ENCODE results near the gene PSMD13.
"Not testable (repeated sequence)": the region's sequence is repeated elsewhere in the genome, so short reads cannot be mapped to it uniquely, and the experiment has no call there.

PSMD13 gene

DNA sequence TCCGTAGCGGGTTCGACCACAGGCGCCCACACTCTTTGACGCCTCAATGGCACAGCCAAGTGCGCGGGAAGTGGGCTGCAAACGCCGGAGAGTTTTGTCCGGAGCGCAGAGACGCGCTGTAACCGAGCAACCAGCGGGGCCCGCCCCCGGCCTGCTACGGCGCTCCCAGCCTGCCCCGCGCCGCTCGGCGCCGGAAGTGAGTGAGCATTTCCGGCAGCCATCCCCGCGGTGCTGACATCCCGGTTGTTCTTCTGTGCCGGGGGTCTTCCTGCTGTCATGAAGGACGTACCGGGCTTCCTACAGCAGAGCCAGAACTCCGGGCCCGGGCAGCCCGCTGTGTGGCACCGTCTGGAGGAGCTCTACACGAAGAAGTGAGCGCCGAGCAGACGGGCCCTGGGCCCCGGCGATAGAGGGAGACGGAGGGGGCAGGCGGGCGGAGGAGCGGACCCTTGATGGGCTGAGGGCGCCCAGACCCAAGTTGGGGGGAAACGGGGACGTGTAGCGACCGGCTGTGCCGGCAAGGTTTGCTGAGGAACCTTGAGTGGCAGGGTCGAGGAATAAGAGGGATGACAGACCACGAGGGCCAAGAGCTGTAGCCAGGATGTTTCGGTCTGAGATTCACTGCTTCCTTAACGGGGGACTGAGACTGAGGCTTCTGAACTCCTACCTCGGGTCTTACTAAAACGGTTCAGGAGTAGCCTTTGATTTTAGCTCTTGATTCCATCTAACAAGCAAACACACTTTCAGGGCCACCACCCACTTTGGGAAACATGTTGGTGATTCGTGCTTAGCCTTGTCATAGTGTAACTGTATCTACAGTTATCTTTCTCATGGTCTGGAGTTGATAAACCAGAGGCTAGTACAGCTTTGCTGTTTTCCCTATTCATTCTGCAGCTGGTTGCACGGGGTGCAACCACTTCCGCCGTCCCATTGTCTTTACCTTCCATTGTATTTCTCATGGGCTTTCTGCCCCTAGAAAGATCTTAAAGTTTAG is at the start of gene PSMD13:
Gene PSMD13, plus strand, starts transcription at position 203 of the 994 bp plus-strand sequence. Its CDS starts 74 bp downstream, at position 277.
- peak; percentile 86 for DNase-seq

DNA sequence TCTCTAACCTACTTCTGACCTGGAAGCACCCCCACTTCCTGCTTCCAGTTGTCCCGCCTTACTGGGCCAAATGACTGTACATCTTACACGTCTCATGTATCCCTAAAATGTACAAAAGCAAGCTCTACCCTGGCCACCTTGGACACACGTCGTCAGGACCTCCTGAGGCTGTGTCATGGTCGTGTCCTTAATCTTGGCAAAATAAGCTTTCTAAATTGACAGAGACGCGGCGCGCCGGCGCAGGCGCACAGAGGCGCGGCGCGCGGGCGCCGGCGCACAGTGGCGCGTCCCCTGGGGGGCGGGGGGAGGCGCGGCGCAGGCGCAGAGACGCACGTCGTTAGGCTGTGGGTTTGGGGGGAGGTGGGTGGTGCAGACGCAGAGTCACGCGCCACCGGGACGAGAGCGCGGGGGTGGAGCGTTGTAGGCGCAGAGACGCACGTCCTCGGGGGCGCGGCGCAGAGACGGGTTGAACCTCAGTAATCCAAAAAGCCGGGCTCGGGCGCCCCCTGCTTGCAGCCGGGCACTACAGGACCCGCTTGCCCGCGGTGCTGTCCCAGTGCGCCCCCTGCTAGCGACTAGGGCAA is 47.5 kb upstream of the PSMD13 start:
- DNase-seq: not testable (repeated sequence)

DNA sequence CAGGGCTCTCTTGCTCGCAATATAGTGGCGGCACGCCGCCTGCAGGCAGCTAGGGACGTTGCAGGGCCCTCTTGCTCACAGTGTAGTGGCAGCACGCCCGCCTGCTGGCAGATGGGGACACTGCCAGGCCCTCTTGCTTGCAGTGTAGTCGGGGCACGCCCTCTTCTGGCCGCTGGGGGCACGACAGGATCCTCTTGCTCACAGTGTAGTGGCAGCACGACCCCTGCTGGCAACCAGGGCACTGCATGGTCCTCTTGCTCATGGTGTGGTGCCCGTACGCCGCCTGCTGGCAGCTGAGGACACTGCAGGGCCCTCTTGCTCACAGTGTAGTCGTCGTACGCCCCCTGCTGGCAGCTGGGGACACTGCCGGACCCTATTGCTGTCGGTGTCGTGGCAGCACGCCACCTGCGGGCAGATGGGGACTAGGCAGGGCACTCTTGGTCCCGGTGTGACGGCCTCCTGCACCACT is 46.9 kb upstream of the PSMD13 start:
- not testable (repeated sequence) for DNase-seq

DNA sequence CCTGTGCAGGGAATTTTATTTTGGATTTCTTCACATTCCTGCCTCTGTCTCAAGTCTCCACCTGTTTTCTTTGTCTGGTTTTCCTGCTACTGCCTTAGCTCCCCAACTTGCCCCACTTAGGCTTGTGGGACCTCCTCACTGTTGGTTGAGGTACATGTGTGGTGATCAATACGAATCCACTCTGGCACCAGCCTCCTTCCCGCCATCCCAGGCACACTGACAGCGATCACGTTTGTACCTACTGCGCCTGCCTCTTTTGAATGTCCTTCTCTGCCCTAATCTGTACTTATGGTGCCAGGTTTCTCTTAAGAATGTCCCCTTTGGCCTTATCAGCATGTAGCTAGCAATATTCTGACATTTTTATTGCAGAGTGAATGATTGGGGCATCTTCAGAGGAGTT is 46.2 kb upstream of the PSMD13 start:
- not testable (repeated sequence) for DNase-seq

DNA sequence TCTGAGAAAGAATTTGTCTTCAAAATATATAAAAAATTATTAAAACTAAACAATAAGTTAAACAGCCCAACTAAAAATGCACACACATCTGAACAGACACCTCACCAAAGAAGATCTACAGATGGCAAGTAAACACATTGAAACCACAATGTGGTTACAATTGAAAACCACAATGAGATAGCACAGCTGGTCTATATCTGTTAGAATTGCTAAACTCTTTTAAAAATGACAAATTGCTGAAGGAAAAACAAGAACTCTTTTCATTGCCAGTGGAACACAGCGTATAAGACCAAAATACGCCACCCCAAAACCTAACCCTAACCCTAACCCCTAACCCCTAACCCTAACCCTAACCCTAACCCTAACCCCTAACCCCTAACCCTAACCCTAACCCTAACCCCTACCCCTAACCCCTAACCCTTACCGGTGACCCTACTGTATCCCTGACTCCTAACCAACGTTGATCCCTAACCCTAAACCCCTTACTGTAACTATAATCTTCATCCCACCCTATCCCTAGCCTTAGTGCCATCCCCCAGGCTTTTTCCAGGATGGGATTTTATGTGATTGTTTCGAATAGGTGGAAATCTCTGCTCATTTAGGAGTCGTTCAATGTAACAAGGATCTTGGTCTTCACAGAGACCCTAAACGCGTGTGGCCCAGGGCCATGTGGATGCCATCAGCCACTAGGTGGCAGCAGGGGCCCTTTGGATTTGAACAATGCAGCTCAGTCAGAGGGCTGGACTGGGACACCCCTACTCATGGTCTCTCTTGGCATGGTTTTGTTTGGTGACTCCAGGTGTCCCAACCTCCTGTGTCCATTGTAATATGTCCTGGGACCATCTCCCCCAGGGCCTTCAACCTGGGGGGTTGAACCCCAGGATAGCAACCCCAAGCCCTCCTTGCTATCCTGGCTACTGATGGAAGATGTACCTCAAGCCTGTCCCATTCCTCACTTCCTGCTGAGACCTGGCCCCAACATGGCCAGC is 45.0 kb upstream of the PSMD13 start:
- DNase-seq: not testable (repeated sequence)

DNA sequence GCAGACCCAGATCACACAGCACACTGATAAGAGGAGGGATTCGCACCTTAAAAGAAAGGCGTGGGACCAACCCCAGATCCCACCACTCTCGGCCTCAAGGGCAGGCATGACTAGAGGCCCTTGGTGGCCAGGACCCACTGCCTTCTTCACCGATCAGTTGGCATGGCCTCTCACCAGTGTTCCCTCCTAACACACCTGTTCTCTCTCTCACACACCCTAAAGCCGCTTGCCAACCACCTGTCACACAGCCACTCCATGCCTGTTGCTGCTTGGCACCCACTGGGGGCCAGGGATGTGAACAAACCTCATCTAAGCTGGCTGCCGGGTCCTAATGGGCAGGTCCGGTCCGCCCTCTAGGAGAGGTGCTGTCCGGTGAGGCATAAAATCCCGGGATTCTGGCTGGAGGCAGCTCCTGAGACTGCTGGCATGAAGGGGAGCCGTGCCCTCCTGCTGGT is 44.1 kb upstream of the PSMD13 start, which contains the start of gene SCGB1C1:
Gene SCGB1C1, plus strand, starts transcription at position 405 of the 455 bp plus-strand sequence. Its CDS starts 22 bp downstream, at position 427.
- not testable (repeated sequence) for DNase-seq

DNA sequence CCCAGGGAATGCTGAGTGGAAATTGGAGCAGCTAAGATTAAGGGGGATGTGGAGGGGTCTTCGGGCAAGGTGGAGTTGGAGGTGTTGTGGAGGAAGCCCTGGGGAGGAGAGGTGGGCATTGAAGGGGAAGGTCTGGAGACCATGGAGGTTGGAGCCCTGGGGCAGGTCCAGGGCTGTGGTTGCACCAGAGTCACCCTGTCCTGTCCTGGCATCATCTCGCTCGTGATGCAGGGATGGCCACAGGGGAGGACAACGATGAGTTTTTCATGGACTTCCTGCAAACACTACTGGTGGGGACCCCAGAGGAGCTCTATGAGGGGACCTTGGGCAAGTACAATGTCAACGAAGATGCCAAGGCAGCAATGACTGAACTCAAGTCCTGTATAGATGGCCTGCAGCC is 43.3 kb upstream of the PSMD13 start:
- not testable (repeated sequence) for DNase-seq

DNA sequence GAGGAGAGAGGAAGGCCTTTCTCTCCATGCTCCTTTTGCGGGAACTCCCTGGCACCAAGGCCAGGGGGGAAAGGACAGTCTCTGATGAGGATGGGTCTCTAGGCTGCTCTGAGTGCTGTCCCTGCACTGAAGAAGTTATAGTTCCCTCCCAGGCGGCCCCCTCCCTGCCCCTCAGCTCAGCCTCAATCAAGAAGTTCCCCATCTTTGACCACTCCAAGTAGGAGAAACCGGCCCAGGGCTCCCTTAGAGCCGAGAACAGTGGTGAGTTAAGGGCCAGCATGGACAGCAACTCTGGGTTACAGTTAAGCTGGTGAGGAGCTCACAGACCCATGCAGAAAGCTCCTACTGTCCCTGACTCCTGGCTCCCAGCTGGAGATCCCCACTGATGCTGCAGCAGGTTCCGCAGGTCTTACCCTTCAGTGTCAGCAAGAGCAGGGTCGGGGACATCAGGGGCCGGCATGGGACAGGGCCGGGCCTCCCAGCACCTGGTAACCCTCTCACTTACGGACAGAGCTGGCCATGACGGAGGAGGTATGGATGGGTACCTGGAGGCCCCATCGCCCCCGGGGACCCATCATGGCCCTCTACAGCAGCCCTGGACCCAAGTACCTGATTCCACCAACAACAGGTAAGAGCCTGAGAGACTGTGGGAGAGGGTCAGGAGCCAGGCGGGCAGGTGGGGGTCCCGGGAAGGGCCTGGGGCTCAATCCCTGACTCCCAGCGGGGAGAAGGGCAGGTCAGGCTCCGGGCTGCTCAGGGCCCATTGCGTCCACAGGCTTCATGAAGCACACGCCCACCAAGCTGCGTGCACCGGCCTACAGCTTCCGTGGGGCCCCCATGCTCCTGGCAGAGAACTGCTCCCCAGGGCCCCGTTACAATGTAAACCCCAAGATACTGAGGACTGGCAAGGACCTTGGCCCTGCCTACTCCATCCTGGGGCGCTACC is 39.7 kb upstream of the PSMD13 start:
- no peak for DNase-seq

DNA sequence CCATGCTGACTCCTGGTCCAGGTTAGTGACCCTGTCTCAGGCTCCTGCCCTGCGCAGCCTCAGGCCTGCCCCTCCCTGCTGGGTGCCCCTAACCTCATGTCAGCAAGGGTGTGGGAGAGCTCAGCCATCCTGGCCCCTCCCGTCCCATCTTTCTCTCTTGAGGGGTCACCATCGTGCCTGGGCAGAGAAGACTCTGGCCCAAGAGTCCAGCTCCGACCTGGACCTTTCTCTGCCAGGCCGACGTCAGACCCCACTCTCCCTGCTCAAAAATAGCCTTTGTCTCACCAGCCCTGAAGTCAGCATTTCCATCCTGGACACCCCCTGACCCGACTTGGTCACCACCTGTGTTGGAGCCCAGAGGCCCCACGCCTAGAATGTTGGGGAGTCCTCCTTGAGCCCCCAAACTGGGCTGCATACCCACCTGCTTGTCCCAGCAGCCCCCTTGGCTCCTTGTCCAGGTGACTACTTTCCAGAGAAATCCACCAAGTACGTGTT is 39.0 kb upstream of the PSMD13 start:
- no peak for DNase-seq

DNA sequence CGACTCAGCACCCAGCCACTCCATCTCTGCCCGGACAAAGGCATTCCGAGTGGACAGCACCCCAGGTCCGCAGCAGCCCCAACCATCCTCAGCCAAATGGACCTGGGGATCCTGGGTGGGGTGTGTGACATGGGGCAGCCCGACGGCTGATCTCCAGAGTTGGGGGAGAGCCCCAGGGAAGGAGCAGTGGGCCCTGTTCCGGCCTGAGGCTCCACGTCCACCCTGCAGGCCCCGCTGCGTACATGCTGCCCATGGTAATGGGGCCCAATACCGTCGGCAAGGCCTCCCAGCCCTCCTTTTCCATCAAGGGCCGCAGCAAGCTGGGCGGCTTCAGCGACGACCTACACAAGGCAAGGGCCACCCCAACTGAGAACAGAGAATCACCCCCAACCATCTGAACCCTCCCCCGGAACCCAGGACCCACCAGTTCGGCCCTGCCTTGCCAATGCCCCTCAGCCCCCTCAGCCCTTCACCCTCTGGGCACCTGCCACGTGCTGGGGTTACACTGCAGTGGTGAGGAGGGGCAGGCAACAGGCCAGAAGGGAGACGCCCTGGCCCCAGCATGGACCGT is 38.5 kb upstream of the PSMD13 start:
- no peak for DNase-seq

DNA sequence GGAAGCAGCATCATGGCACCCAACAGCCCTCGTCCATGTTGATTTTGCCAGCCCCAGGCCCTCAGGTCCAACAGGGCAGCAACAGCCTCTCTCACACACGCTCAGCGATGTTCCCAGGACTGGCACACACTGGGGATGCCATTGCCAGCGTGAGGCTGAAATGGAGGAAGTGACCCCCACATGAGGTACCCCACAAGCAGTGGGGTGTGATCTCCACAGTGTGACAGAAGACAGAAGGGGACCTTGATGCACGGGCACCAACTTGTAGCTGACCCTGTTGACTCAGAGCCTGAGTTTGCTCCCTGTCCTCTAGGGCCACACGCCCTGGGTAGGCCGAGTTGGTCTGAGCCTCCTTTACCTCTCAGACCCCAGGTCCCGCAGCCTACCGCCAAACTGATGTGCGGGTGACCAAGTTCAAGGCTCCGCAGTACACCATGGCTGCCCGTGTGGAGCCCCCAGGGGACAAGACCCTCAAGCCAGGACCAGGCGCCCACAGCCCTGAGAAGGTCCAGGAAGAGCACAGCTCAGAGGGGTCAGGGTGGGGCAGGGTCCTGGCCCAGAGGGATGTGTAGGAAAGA is 37.7 kb upstream of the PSMD13 start:
- no peak for DNase-seq

DNA sequence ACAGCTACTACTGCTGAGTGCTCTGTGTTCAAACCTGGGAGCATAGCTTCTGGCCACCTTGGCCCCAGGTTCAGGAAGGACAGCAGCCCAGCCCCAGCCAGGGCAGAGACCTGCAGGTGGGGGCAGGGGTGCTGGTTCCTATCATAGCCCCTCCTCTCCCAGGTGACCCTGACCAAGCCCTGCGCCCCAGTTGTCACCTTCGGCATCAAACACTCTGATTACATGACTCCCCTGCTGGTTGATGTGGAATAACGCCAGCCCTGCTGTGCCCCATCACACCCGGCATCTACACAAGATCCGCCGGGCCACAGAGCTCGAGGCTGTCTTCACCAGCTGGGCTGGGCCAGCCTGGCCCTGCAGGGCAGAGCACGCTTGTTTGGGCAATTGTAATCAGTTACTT is 37.0 kb upstream of the PSMD13 start:
- DNase-seq: no peak

DNA sequence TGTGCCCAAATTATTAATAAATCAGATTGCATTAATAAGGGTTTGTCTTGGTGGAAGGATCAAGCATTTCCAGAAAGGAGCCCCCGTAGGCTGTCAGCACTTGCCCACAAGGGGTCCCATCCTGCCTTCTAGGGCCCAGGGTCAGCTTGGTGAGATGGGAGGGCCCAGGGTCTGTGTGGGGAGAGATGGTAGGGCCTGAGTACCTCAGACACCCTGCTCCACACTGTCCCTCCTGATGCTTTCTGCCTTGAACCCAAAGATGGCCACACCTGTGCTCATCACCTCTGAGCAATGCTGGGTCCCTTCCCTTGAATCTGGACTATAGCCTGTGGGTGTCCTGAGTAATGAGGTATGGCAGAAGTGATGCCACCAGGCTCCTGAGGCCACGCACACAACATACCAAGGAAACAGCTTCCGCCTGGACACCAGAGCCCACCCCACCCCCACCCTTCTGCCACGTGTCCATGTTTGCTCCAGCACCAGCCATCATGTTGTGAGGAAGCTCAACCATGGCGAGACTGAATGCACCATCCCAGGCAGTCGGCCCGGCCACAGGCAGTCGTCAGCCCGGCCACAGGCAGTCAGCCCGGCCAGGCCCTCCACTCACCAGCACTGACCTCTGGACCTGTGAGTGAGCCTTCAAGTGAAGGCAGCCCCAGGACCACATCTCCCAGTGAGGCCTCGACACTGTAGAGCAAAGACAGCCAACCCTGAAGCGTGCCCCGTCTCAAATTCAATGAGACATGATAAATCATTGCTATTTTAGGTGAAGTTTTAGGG is 36.4 kb upstream of the PSMD13 start:
- no peak for DNase-seq

DNA sequence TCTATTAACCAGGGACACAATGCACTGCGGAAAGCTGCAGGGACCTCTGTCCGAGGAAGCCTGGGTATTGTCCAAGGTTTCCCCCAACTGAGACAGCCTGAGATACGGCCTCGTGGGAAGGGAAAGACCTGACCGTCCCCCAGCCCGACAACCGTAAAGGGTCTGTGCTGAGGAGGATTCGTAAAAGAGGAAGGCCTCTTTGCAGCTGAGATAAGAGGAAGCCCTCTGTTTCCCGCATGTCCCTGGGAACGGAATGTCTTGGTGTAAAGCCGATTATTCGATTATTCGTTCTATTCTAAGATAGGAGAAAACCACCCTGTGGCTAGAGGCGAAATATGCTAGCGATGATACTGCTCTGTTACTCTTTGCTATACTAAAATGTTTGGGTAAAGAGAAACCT is 34.8 kb upstream of the PSMD13 start:
- no peak for DNase-seq

DNA sequence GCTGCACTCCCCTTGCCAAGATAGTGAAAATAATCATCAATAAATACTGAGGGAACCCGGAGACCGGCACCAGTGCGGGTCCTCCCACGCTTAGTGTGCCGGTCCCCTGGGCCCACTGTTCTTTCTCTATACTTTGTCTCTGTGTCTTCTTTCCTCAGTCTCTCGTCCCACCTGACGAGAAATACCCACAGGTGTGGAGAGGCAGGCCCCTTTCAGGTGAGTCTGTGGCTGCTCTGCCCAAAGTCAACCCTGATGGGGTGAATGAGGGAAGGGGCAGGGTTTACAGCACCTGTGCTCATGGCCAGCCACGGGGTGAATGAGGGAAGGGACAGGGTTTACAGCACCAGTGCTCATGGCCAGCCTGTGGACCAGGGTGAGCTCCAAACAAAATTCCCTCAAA is 34.3 kb upstream of the PSMD13 start:
- no peak for DNase-seq

DNA sequence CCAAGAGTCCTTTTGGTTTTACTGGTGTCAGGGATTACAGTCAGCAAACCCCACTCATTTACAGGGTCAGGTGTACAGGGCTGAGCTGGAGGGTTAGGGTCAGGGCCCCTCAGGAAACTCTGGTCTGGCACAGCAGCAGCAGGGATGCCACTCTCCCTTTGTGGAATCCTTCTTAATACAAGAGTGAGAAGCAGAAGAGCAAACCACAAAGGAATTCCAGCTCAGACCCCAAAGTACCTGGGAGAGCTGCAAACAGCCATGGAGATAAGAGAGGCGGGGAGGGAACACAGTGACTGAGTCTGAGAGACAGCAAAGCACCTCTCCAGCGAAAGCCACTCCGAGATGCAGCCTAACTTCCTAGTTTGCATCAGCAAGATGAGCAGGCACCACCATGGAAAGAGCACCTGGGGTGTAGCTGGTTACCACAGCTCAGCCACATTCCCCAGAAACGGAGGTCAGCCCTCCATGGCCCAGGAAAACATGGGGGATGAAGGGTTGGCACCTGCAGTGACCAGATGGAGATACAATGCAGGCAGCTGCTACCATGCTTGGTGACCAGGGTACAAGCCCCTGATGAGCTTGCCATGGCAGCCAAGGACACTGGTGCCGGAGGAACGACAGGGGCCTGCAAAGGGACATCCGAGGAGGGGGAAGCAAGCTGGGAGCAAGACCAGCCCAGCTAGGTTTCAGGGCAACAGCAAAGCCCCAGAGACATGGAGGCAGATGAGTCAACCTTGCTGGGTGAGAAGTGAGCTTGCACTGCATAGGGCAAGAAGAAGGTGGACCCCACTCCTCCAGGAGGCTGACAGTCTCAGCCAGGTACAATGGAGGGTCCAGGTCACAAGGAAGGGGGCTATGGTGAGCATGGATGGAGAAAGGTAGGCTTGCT is 33.5 kb upstream of the PSMD13 start:
- DNase-seq: no peak

DNA sequence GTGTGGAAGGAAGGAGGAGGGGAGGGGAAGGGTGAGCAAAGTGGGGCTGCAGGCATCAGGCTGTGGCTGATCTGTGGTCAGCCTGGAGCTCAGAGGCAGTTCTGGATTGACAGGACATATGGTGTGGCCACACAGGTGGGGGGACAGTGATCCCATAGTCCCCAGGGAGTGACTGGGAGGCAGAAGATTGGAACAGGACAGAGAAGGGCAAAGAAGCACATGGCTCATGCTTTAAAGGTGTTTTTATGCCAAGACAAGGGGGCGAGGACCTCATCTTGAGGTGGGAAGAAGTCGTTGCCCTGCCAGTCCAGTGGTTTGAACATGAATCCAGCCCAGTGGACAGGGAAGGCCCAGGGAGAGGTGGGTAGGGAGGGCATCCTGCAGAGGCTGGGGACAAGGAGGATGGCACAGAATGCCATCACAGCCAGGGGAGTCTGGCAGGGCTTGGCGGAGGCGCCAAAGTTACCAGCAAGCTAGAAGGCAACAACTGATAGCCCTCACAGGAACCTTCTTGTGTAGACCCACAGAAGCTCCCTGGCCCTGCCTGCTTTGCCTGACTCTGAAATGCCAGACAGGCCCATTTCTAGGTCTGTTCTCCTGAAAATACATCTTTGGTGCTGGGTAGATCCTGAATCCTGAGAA is 32.7 kb upstream of the PSMD13 start:
- DNase-seq: no peak

DNA sequence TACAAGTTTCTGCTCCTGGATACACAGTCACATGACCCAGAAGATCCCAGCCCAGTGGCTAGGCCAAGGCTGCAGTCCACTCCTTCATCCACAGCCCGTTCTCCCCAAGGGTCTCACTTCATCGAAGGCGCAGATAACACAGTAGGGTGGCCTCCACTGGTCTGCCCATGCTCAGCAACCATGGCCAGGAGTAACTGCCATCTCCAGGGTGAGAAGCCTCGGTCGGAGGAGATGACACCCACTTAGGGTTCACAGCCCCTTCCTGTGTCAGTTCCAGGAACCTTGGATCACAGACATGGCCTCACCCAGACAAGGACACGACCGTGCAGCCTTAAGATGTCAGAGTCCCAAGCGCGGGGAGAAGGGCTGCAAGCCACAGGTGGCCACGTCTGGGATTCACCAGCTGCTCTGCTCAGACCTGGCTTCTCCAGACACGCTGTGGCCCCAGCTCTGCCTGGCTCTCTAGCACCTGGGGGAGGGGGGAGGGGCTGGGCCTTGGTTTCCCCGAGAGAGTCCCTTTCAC is 32.1 kb upstream of the PSMD13 start:
- no peak for DNase-seq

All from NCI-H2227 treated with DMSO at 0.1 percent for 48 hours (cell line).